Stimulated activated CD8-positive, alpha-beta memory T cell treated with anti-CD3 and anti-CD28 coated beads, Interleukin-4, amount 100 ng/mL, for 1 hour (primary cell): Measurements from ENCODE around the gene TPST2.

Source experiments
- DNase-seq, 2 donors: peaks; one replicate each; pipeline ENCODE4 v3.0.0-alpha.2; 2020; ENCODE audit warnings: low read depth in 2 of 2, low spot score in 1 of 2

Gene TPST2

GRCh38 chr22:26476705-26477340 is 113.1 kb downstream of the TPST2 start:
- no peak for DNase-seq

- no peak for DNase-seq
Observed at GRCh38 chr22:26474682-26475081, 115.2 kb downstream of the TPST2 start.
